Stomach (tissue), 8 donors: ENCODE results near the gene RNU11. TPM values are rescaled to one million over a fixed set of nuclear protein-coding genes. Genes with fewer than 3 reads are reported as not detected.

Source experiments
- polyA plus RNA-seq, 3 donors: library from polyadenylated mRNA; stranded (reverse); fragments of 200-250 nt; gene quantifications; one replicate each; pipeline ENCODE4 v1.2.3, GENCODE V29; 2013
- small RNA-seq, 4 donors: library from RNA; depleted of rRNA; stranded (forward); fragments of <200 nt; gene quantifications; one replicate each; pipeline ENCODE3, GENCODE V24; 2016
- total RNA-seq, 5 donors: library from RNA; depleted of rRNA; stranded (reverse); fragments of >200 nt; gene quantifications; one replicate each; pipeline versions ENCODE4 v1.1.0 to v1.2.3, GENCODE V29; 2014 to 2016
- donor health status: healthy with polysubstance abuse.
- donor health status: Bipolar disorder and iron deficiency.
- donor health status: healthy.

Gene RNU11
- total and polyA plus RNA-seq, 8 donors = not detected

Small RNA genes lying within 50 kb of the gene (small RNA-seq; reads per million reads assigned to genes)
- gene RF00422 (0 reads per million in 4 donors), gene RNU11 (0 reads per million in 4 donors)

Other genes starting within 250 kb of the RNU11 start
- 100 to 1,000 TPM in 2 of 5 donors, 10 to 100 TPM in 2, 1 to 10 TPM in 1; 6.7 to 116 (median 24.6) TPM for gene RCC1, start 142.6 kb upstream of the RNU11 start, total RNA-seq
- gene RCC1, start 142.6 kb upstream of the RNU11 start, polyA plus RNA-seq = 10 to 100 TPM; 24.1 to 25.3 (median 24.3) TPM
- gene TRNAU1AP, start 95.5 kb upstream of the RNU11 start, total RNA-seq = 100 to 1,000 TPM in 1 of 5 donors, 10 to 100 TPM in 3, 1 to 10 TPM in 1; 6.2 to 112 (median 23.1) TPM
- gene TRNAU1AP, start 95.5 kb upstream of the RNU11 start, polyA plus RNA-seq = 10 to 100 TPM; 22.1 to 25.6 (median 23.7) TPM
- gene RAB42, start 56.3 kb upstream of the RNU11 start, total RNA-seq = 1 to 10 TPM in 3 of 5 donors, not detected in 2; 2.8 to 5.5 (median 4.6) TPM
- gene RAB42, start 56.3 kb upstream of the RNU11 start, polyA plus RNA-seq = 1 to 10 TPM in 2 of 3 donors, under 1 TPM in 1; 0.70 to 1.6 (median 1.5) TPM
- 10 to 100 TPM in 3 of 5 donors, 1 to 10 TPM in 2; 1.8 to 31.2 (median 13.6) TPM for gene TAF12, start 5.5 kb upstream of the RNU11 start, total RNA-seq
- 10 to 100 TPM; 18.4 to 26.2 (median 25.8) TPM for gene TAF12, start 5.5 kb upstream of the RNU11 start, polyA plus RNA-seq
- gene GMEB1, start 20.2 kb downstream of the RNU11 start, total RNA-seq = 10 to 100 TPM in 1 of 5 donors, 1 to 10 TPM in 3, not detected in 1; 5.5 to 13.8 (median 8.3) TPM
- gene GMEB1, start 20.2 kb downstream of the RNU11 start, polyA plus RNA-seq = 1 to 10 TPM; 2.6 to 4.0 (median 3.9) TPM
- 10 to 100 TPM in 4 of 5 donors, 1 to 10 TPM in 1; 9.9 to 50.5 (median 41.7) TPM for gene YTHDF2, start 88.3 kb downstream of the RNU11 start, total RNA-seq
- 10 to 100 TPM; 25.7 to 29.8 (median 26.1) TPM for gene YTHDF2, start 88.3 kb downstream of the RNU11 start, polyA plus RNA-seq
- under 1 TPM in 1 of 5 donors, not detected in 4; 0.37 TPM for gene OPRD1, start 163.6 kb downstream of the RNU11 start, total RNA-seq
- under 1 TPM in 1 of 3 donors, not detected in 2; 0.03 TPM for gene OPRD1, start 163.6 kb downstream of the RNU11 start, polyA plus RNA-seq